Esophagus squamous epithelium (tissue), 4 donors: ENCODE measurements around the gene NECAB2.

Source experiments
- POLR2A ChIP-seq, 4 donors: fragments of 450-650 bp; IDR thresholded peaks; one replicate each; pipeline ENCODE4 v1.6.1; 2017; ENCODE audit warnings: antibody characterized with exemption in 4 of 4, mild to moderate bottlenecking in 4 of 4, moderate library complexity in 3 of 4
- TF ChIP-seq, protein P1 (sequence below), 6 experiments: fragments of 450-650 bp in 4 of 6; fragments of 200-600 bp in 2 of 6; sonication (generic) in 2 of 6; IDR thresholded peaks; one replicate each; pipeline ENCODE4 v1.5.1; 2016 to 2019; ENCODE audit warnings: antibody characterized with exemption in 6 of 6, mild to moderate bottlenecking in 4 of 6, moderate library complexity in 4 of 6

DNA sequence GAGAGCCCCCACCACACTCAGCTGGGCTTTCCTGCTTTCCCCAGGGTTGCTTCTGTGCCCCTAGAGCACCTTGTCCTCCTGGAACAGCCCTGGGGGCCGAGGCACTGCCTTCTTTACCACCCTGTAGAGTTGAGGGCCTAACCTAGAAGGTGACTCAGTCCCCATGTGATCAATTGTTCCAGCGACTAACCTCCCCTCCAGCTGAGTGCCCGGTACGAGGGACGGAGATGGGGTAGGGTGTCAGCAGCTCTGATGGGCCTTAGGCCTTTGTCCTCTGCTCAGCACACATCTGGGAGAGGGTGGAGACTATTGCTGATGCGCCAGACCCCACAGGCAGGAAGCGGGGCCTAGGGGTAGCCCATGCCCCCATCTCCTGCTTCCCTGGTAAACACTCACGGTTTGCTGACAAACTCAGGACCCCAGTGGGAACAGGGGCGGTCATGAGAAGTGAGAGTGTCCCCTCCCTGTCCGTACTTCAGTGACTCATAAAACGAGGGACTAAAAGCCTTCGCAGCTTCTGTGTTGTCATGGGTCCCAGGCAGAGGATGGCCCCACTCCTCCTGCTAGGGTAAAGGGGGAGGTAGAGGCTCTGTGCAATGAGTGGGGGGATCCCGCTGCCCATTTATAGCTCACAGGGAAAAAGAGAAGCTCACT is 33.1 kb downstream of the NECAB2 start:
- TF ChIP-seq, protein P1, sequence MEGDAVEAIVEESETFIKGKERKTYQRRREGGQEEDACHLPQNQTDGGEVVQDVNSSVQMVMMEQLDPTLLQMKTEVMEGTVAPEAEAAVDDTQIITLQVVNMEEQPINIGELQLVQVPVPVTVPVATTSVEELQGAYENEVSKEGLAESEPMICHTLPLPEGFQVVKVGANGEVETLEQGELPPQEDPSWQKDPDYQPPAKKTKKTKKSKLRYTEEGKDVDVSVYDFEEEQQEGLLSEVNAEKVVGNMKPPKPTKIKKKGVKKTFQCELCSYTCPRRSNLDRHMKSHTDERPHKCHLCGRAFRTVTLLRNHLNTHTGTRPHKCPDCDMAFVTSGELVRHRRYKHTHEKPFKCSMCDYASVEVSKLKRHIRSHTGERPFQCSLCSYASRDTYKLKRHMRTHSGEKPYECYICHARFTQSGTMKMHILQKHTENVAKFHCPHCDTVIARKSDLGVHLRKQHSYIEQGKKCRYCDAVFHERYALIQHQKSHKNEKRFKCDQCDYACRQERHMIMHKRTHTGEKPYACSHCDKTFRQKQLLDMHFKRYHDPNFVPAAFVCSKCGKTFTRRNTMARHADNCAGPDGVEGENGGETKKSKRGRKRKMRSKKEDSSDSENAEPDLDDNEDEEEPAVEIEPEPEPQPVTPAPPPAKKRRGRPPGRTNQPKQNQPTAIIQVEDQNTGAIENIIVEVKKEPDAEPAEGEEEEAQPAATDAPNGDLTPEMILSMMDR (IDR thresholded peaks at IDR 0.05) = no peak
- no peak for TF ChIP-seq POLR2A (IDR thresholded peaks at IDR 0.05)
